Neuron (in vitro differentiated cells): ENCODE data around the gene SLC2A9.

ENCODE experiments used
- H2AFZ ChIP-seq: one replicate; pipeline ENCODE4 v1.6.1; 2013; ENCODE audit warnings: low read depth, mild to moderate bottlenecking, inconsistent platforms, low read length, moderate library complexity
- H3K27me3 ChIP-seq: one replicate; pipeline ENCODE4 v1.6.1; 2013; ENCODE audit warnings: low read length; ENCODE audit not compliant: insufficient read depth
- H3K36me3 ChIP-seq: one replicate; pipeline ENCODE4 v1.6.1; 2013; ENCODE audit warnings: low read length; ENCODE audit not compliant: insufficient read depth
- H3K4me1 ChIP-seq: one replicate; pipeline ENCODE4 v1.6.1; 2013; ENCODE audit warnings: low read length; ENCODE audit not compliant: insufficient read depth
- H3K4me3 ChIP-seq: 2 replicates; pipeline ENCODE4 v1.5.1; 2013; ENCODE audit warnings: mild to moderate bottlenecking, low read length, moderate library complexity
- H3K9me3 ChIP-seq: one replicate; pipeline ENCODE4 v1.6.1; 2013; ENCODE audit warnings: low read length

Gene SLC2A9

DNA sequence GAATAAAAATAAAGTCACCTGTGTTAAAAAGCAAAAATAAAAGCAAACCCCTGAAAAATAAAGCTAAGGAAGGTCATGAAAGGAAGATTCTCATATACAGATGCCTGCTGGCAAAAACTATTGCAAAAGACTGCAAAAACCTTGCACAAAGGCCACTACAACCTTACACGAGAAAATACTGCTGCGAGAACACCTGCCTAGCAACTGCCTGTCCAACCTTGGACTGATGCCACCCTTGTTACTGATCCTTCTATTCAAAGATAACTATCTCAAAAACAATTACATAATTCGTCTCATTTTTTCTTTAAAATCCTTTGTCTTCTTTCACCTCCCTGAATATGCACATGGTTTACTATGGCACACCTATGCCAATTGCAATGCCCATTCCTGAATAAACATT lies 49.6 kb downstream of the SLC2A9 start:
- no peaks in the 10 kb centered on the region for H3K9me3 ChIP-seq
- H3K4me3 ChIP-seq = no peak overlapping the region
- H3K27me3 ChIP-seq = no peaks in the 10 kb centered on the region
- no peaks in the 10 kb centered on the region for H3K36me3 ChIP-seq
- no peaks in the 10 kb centered on the region for H3K4me1 ChIP-seq
- H2AFZ ChIP-seq = no peak overlapping the region

DNA sequence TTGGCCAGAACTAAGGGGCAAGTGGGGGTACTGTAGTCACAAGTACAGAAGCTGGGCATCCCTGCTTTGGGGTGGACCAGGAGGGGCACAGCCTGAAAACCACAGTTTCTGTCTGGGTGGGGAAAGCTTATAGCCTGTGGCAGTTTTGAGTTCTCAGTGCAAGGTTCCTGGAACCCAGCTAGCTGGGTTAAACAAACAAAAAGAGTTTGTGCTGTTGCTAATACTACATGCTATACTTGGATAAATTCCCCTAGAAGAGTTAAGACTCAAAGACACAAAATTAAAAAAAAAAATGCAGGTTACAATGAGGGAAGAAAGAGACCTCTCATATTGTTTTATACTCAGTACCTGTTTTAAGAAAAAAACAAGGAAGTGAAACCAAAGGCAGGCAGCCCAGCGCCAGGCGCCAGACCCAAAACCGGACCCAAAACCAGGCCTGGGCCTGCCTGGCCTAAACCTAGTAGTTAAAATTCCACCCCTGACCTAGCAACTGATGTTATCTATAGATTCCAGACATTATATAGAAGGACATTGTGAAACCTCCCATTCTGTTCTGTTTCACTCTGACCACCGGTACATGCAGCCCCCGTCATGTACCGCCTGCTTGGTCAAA lies 50.8 kb downstream of the SLC2A9 start:
- Histone ChIP-seq H3K9me3 (no peaks in the 10 kb centered on the region), H2AFZ (no peak overlapping the region), H3K4me3 (no peak overlapping the region)

DNA sequence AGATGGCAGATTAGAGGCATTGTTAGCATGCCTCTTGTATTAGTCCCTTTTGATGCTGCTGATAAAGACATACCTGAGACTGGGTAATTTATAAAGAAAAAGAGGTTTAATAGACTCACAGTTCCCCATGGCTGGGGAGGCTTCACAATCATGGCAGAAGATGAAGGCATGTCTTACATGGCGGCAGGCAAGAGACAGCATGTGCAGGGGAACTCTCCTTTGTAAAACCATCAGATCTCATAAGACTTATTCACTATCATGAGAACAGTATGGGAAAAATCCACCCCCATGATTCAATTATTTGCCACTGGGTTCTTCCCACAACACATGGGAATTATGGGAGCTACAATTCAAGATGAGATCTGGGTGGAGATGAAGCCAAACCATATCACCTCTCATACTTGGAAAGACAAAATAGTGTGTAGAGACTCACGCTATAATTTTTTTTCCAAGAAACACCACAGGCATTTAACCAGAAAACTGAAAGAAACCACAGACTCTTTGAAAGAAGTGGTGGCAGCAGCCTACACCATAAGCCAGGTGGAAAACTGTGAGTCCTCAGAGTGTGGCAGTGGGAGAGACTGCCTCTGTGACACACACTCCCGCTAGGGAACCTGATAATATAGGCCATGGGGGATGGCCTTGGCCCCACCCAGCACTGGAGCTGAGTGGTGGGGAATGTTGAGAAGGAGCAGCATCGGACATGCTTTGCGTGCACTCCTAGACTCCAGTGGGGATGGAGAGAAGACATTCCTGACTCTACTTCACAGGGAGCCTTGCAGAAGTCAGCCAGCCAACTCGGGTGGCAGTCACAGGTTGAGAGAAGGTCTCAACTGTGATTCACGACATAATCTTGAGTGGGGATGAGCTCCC lies 51.5 kb downstream of the SLC2A9 start:
- no peak overlapping the region for H2AFZ ChIP-seq
- no peaks in the 10 kb centered on the region for H3K4me1 ChIP-seq
- H3K4me3 ChIP-seq = no peak overlapping the region
- no peaks in the 10 kb centered on the region for H3K27me3 ChIP-seq
- H3K36me3 ChIP-seq = no peaks in the 10 kb centered on the region
- no peaks in the 10 kb centered on the region for H3K9me3 ChIP-seq

More for the DNA sequence above, 50.8 kb downstream of the SLC2A9 start:
- H3K36me3 ChIP-seq = no peaks in the 10 kb centered on the region
- no peaks in the 10 kb centered on the region for H3K27me3 ChIP-seq
- no peaks in the 10 kb centered on the region for H3K4me1 ChIP-seq

DNA sequence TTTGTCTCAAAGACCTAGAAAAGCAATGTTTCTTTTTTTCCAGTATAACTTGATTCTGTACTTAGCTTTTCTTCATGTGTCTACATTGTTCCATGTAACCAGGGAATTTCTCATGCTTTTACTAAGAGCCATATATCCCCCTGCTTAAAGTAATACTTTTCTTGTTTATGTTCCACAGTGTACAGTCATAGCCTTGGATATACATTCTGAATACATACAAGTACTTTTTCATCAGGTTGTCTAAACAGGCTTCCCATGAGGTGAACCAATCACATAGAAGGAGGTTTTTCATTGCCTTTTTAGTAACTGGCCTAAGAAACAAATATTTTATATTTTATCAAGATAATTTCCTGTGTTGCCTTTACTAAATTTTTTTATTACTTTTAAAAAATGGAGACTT lies 52.8 kb downstream of the SLC2A9 start:
- Histone ChIP-seq H3K4me1 (no peaks in the 10 kb centered on the region), H3K9me3 (no peaks in the 10 kb centered on the region), H3K4me3 (no peak overlapping the region), H2AFZ (no peak overlapping the region), H3K27me3 (no peaks in the 10 kb centered on the region), H3K36me3 (no peaks in the 10 kb centered on the region)

DNA sequence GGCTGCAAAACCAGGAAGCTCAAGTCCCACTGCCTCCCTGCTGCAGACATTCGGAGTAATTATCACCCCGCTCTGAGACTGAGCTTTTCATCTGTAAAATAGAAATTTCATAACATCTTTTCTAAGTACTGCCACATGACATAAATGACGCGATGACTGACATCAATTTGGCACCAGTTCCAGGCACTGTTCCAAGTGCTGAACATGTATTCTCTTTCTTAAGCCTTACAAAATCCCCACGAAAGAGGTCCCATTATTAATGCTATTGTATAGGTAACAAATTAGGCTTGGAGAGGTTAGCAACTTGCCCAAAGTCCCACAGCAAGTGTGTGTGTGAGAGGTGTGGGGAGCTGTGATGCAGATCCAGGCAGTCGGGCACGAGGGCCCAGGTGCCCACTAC lies 56.4 kb downstream of the SLC2A9 start:
- Histone ChIP-seq H3K4me1 (no peaks in the 10 kb centered on the region), H3K9me3 (peaks cover 2% of the 10 kb centered on the region), H3K27me3 (no peaks in the 10 kb centered on the region), H2AFZ (no peak overlapping the region), H3K36me3 (no peaks in the 10 kb centered on the region), H3K4me3 (no peak overlapping the region)

DNA sequence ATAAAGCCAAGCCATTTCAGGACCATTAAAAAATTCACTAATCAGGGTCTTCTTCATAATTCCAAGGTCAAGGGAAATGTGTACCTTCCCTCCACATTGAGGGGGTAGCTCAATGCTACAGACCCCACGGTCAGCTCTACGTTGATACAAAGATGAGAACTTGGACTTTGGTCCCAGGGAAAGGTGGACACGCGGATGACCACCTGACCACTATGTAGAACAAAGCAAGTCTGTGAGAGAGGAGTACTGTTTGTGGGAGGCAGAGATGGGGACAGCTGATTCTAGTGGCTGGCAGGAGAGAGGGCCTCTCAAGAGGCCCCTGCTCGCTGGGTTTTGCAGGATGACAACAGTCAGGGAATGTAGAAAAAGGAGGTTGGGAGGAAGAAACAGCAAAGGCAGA lies 58.0 kb downstream of the SLC2A9 start:
- H3K27me3 ChIP-seq = no peaks in the 10 kb centered on the region
- no peak overlapping the region for H2AFZ ChIP-seq
- peaks cover 2% of the 10 kb centered on the region for H3K9me3 ChIP-seq
- no peak overlapping the region for H3K4me3 ChIP-seq
- no peaks in the 10 kb centered on the region for H3K4me1 ChIP-seq
- no peaks in the 10 kb centered on the region for H3K36me3 ChIP-seq

DNA sequence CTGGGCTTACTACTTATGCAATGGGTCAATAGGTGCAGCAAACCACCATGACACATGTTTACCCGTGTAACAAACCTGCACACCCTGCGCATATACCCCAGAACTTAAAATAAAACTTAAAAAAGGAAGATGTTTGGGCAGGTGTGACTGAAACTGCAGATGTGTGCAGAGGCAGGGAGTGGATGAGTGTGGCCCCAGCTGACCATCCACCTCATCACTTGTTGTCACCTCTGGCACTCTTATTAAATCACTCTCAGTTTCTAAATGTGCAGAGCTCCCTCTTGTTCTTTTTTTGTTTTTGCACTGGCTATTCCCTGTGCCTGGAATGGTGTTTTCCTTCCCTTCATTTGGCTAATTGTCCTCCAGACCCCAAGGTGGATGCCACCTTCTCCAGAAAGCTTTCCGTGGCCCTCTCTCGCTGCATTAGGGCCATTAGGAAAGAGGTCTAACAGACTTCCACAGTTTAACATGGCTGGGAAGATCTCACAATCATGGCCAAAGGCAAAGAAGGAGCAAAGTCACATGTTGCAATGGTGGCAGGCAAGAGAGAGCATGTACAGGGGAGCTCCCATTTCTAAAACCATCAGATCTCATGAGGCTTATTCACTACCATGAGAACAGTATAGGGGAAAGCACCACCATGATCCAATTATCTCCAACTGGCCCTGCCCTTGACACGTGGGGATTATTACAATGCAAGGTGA lies 58.5 kb downstream of the SLC2A9 start:
- no peak overlapping the region for H3K4me3 ChIP-seq
- H3K9me3 ChIP-seq = peaks cover 2% of the 10 kb centered on the region
- H3K27me3 ChIP-seq = no peaks in the 10 kb centered on the region
- H3K36me3 ChIP-seq = no peaks in the 10 kb centered on the region
- H3K4me1 ChIP-seq = no peaks in the 10 kb centered on the region
- H2AFZ ChIP-seq = no peak overlapping the region

DNA sequence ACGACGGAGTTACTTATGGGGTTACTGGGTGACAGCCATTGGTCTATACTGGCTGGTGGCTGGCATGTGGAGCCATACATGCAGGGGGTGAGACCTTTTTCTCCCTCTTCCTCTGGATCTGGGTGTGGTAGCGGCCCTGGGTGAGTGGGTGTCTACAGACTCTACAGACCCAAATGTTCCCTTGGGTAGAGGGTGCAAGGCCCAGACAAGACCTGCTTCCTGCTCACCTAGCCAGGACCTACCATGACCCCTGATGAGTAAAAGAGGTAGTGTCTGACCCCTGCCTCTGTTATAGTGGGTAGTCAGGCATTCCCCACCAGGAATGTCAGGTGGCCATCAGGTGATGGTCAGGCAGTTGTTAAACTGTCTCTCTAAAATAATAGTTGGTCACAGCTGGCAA lies 66.8 kb downstream of the SLC2A9 start:
- no peaks in the 10 kb centered on the region for H3K9me3 ChIP-seq

DNA sequence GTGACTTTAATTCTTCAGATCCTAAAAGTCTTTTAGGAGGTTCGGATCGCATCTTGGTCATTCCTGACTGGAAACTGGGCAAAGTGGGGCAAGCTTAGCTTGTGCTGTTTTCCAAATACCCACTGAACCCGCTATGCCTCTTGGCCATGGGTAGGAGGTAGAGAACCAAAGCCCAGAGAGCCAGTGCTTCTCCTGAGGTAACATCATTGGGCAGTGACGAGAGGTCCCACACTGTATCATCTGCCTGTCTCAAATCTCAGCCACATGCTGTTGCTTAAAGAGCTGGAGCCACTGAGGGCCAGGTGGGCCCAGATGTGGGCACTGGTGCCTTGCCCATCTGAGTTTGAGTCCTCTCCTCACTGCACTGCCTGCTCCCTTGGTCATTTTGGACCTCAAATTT lies 68.2 kb downstream of the SLC2A9 start:
- Histone ChIP-seq H2AFZ (no peak overlapping the region), H3K27me3 (no peaks in the 10 kb centered on the region), H3K36me3 (no peaks in the 10 kb centered on the region), H3K9me3 (no peaks in the 10 kb centered on the region), H3K4me1 (peaks cover 15% of the 10 kb centered on the region), H3K4me3 (no peak overlapping the region)

More for the DNA sequence above, 66.8 kb downstream of the SLC2A9 start:
- Histone ChIP-seq H2AFZ (no peak overlapping the region), H3K4me1 (peaks cover 7% of the 10 kb centered on the region), H3K4me3 (no peak overlapping the region), H3K27me3 (no peaks in the 10 kb centered on the region), H3K36me3 (no peaks in the 10 kb centered on the region)

DNA sequence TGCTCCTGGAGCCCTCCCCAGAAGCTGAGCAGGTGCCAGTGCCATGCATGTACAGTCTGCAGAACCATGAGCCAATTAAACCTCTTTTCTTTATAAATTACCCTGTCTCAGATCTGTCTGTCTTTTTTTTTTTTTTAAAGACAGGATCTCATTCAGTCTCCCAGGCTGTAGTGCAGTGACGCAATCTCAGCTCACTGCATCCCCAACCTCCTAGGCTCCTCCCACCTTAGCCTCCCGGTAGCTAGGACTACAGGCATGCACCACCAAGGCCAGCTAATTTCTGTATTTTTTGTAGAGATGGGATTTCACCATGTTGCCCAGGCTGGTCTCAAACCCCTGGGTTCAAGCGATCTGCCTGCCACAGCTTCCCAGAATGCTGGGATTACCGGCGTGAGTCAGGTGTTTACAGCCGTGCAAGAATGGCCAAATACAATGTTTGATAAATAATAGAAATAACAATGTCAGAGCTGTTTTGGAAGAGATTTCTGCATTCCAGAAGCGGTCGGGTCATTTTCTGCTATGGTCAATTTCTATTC lies 68.8 kb downstream of the SLC2A9 start:
- H2AFZ ChIP-seq = no peak overlapping the region
- no peaks in the 10 kb centered on the region for H3K27me3 ChIP-seq

DNA sequence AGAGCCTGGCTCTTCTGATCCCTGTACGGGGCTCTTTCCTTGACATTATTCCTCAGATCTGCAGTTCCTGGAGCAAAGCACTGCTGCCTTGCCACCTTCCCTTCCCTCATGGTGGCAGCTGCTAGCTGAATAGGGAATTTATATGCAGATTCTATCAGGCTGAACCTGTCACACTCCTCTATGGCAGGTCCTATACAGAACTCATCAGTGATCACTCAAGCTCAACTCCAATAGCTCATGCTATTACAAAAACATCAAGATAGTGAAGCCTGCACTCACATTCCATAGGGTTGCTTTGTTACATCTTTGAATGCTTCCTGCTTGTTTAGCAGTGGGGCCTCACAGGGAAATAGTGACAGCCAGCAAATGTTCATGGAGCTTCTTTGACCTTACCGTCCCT lies 71.7 kb downstream of the SLC2A9 start:
- Histone ChIP-seq H3K36me3 (no peaks in the 10 kb centered on the region), H2AFZ (no peak overlapping the region), H3K4me3 (no peak overlapping the region), H3K4me1 (peaks cover 15% of the 10 kb centered on the region), H3K27me3 (no peaks in the 10 kb centered on the region), H3K9me3 (no peaks in the 10 kb centered on the region)

More for the DNA sequence above, 68.8 kb downstream of the SLC2A9 start:
- H3K9me3 ChIP-seq = no peaks in the 10 kb centered on the region
- H3K4me3 ChIP-seq = no peak overlapping the region
- H3K36me3 ChIP-seq = no peaks in the 10 kb centered on the region
- H3K4me1 ChIP-seq = peaks cover 15% of the 10 kb centered on the region

DNA sequence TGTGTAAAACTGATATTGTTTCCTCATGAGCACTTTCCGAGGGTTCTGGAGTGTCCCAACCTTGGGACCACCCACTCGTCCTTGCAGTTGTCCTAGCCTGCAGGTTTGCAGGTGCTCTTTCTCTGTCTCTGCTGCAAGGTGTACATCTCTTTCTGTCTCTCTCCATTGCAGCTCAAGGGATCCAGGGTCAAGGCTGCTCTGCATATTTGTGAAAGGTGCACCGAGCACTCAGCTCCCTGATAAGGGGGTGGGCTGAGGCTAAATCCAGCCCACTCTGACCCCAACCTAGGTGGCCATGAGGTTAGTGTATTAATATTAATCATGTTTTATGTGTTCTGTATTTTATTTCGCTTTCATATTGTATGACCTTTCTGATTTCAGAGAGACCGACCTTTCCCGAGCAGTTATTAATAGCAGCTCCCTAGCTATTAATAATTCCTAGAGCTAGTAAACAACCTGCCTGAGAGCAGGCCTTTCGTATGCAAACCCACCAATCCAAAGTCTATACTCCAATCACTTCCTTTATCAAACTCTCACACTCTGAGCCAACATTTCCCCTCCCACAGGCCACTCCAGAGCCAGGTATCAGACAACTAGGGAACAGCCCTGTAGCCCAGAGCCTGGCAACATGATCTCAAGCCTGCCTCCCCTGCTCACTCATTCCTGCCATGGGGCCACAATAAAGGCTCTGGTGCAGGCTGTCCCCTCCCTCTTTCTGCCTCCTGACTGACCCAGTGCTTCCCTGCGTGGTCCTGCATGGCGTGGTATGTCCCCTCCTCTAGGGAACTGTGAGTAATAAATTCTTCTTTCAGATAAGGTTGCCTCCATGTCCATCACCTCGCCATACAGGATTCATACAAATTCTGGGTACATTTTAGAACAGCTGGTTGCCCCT lies 73.9 kb downstream of the SLC2A9 start:
- no peak overlapping the region for H2AFZ ChIP-seq
- H3K27me3 ChIP-seq = no peaks in the 10 kb centered on the region
- peaks cover 15% of the 10 kb centered on the region for H3K4me1 ChIP-seq
- H3K9me3 ChIP-seq = no peaks in the 10 kb centered on the region
- H3K36me3 ChIP-seq = no peaks in the 10 kb centered on the region
- no peak overlapping the region for H3K4me3 ChIP-seq
